Renal cortical epithelial cell (primary cell): Measurements from ENCODE around the gene SRP9. TPM values are rescaled to one million over a fixed set of nuclear protein-coding genes. Genes with fewer than 3 reads are reported as not detected.
A peak's percentile ranks its signal among the peaks of the same experiment; 100 is the strongest.

Source experiments
- DNase-seq: peaks from one replicate; pipeline ENCODE4 v3.0.0-alpha.2; 2011; ENCODE audit warnings: low read depth
- total RNA-seq: library from RNA; depleted of rRNA; stranded (reverse); fragments of >200 nt; gene quantifications from 2 replicates; pipeline ENCODE4 v1.2.3, GENCODE V29; 2014

Gene SRP9
- total RNA-seq = 360 and 486 TPM in 2 replicates

- DNase-seq = peak; percentile 95
These were observed at the start of gene SRP9 for GRCh38 chr1:225777583-225778336. SRP9 (plus strand) TSS chr1:225777826; CDS start chr1:225777941, 115 bp downstream.

GRCh38 chr1:225731491-225731890, 46.1 kb upstream of the SRP9 start:
- no peak for DNase-seq

- no peak for DNase-seq
These were observed 44.4 kb upstream of the SRP9 start for GRCh38 chr1:225733254-225733653.

GRCh38 chr1:225735252-225736149, 42.1 kb upstream of the SRP9 start:
- peak; percentile 99 for DNase-seq

GRCh38 chr1:225736437-225737098, 41.1 kb upstream of the SRP9 start:
- DNase-seq = no peak

- peak; percentile 47 for DNase-seq
These were observed 40.5 kb upstream of the SRP9 start for GRCh38 chr1:225737161-225737560.

- no peak for DNase-seq
These were observed 39.8 kb upstream of the SRP9 start for GRCh38 chr1:225737866-225738265.

- no peak for DNase-seq
These were observed 38.9 kb upstream of the SRP9 start for GRCh38 chr1:225738763-225739162.

GRCh38 chr1:225739542-225740107, 38.0 kb upstream of the SRP9 start:
- no peak for DNase-seq

- no peak for DNase-seq
These were observed 32.9 kb upstream of the SRP9 start for GRCh38 chr1:225744745-225745144.

GRCh38 chr1:225745273-225745672, 32.4 kb upstream of the SRP9 start:
- DNase-seq = no peak

- peak; percentile 98 for DNase-seq
These were observed 31.1 kb upstream of the SRP9 start for GRCh38 chr1:225746361-225747179.

GRCh38 chr1:225747566-225747965, 30.1 kb upstream of the SRP9 start:
- no peak for DNase-seq

- no peak for DNase-seq
These were observed 29.1 kb upstream of the SRP9 start for GRCh38 chr1:225748529-225748928.

GRCh38 chr1:225749706-225750105, 27.9 kb upstream of the SRP9 start:
- DNase-seq = no peak

GRCh38 chr1:225750420-225750819, 27.2 kb upstream of the SRP9 start:
- no peak for DNase-seq

GRCh38 chr1:225750875-225751824, 26.5 kb upstream of the SRP9 start:
- no peak for DNase-seq

- no peak for DNase-seq
These were observed 25.4 kb upstream of the SRP9 start for GRCh38 chr1:225752245-225752644.

GRCh38 chr1:225754940-225755641, 22.5 kb upstream of the SRP9 start:
- peak; percentile 90 for DNase-seq
